Sigmoid colon (tissue), 7 donors: ENCODE measurements around the gene HK1. TPM values are rescaled to one million over a fixed set of nuclear protein-coding genes. Genes with fewer than 3 reads are reported as not detected.
"Not testable (repeated sequence)": the region's sequence is repeated elsewhere in the genome, so short reads cannot be mapped to it uniquely, and the experiment has no call there.

ENCODE experiments used
- DNase-seq: peaks from one replicate; pipeline ENCODE4 v3.0.0-alpha.2; 2019
- H3K27ac ChIP-seq, 4 donors: fragments of 200-600 bp; sonication (generic); one replicate each; pipeline ENCODE4 v1.5.1; 2016 to 2019; ENCODE audit warnings: mild to moderate bottlenecking in 1 of 4
- H3K27me3 ChIP-seq, 3 donors: fragments of 200-600 bp; sonication (generic); one replicate each; pipeline ENCODE4 v1.5.1; 2019; ENCODE audit warnings: mild to moderate bottlenecking in 1 of 3
- H3K36me3 ChIP-seq, 4 donors: fragments of 200-600 bp; sonication (generic); one replicate each; pipeline ENCODE4 v1.5.1; 2016 to 2019
- H3K4me1 ChIP-seq, 4 donors: fragments of 200-600 bp; sonication (generic); one replicate each; pipeline ENCODE4 v1.5.1; 2017 to 2019
- H3K4me3 ChIP-seq, 4 donors: fragments of 200-600 bp; sonication (generic); one replicate each; pipeline ENCODE4 v1.5.1; 2017 to 2019; ENCODE audit warnings: mild to moderate bottlenecking in 2 of 4, moderate library complexity in 1 of 4
- H3K9me3 ChIP-seq, 4 donors: fragments of 200-600 bp in 3 of 4; sonication (generic) in 3 of 4; one replicate each; pipeline versions ENCODE4 v1.5.1 to v1.6.1; 2013 to 2019
- CTCF ChIP-seq, 4 experiments: fragments of 450-650 bp in 3 of 4; fragments of 200-600 bp in 1 of 4; IDR thresholded peaks; one replicate each; pipeline ENCODE4 v1.5.1; 2016 to 2019; ENCODE audit warnings: antibody characterized with exemption in 4 of 4, mild to moderate bottlenecking in 3 of 4, moderate library complexity in 2 of 4
- EP300 ChIP-seq, 4 donors: sonication (generic); formaldehyde crosslinking; IDR thresholded peaks; one replicate each; pipeline ENCODE4 v1.6.1; 2017; ENCODE audit warnings: antibody characterized with exemption in 4 of 4
- POLR2A ChIP-seq, 2 donors: fragments of 450-650 bp; IDR thresholded peaks; one replicate each; pipeline ENCODE4 v1.6.1; 2016; ENCODE audit warnings: antibody characterized with exemption in 2 of 2, mild to moderate bottlenecking in 2 of 2, moderate library complexity in 2 of 2
- POLR2AphosphoS5 ChIP-seq, 4 donors: sonication (generic); formaldehyde crosslinking; IDR thresholded peaks; one replicate each; pipeline ENCODE4 v1.6.1; 2017; ENCODE audit warnings: antibody characterized with exemption in 4 of 4
- WGBS, 2 donors: extraction: QIAGEN DNeasy Blood & Tissue Kit; methylation state at CpG; one replicate each; pipeline ENCODE4 v1.1.7; 2013; 5-methylcytosine and 5-hydroxymethylcytosine counted together
- intact Hi-C: fragments of 100-400 bp; cut with DNase I; formaldehyde crosslinking; loops from one replicate; pipeline ENCODE4 v1.15.1; 2023
- polyA plus RNA-seq, 3 donors: library from polyadenylated mRNA; stranded (reverse); fragments of 200-250 nt; gene quantifications; one replicate each; pipeline ENCODE4 v1.2.3, GENCODE V29; 2013
- total RNA-seq, 4 donors: library from RNA; depleted of rRNA; stranded (reverse); fragments of >200 nt; gene quantifications; one replicate each; pipeline ENCODE4 v1.1.0, GENCODE V29; 2016
- donor health status: healthy with polysubstance abuse.
- donor health status: Bipolar disorder and iron deficiency.
- donor health status: healthy.

Gene HK1
- total and polyA plus RNA-seq, 7 donors, result 23.4 to 74.9 (median 65.8) TPM

GRCh38 chr10:69443354-69443753, 165.1 kb downstream of the HK1 start:
- Histone ChIP-seq H3K9me3 (no peaks in the 10 kb centered on the region), H3K27me3 (no peaks in the 10 kb centered on the region), H3K27ac (no peak overlapping the region), H3K4me1 (peaks cover 0 to 31% (median 28%) of the 10 kb centered on the region in 4 donors), H3K4me3 (no peak overlapping the region), H3K36me3 (no peaks in the 10 kb centered on the region)
- no peak for TF ChIP-seq POLR2AphosphoS5 (IDR thresholded peaks at IDR 0.05)
- no peak for TF ChIP-seq POLR2A (IDR thresholded peaks at IDR 0.05)
- TF ChIP-seq CTCF (IDR thresholded peaks at IDR 0.05), result no peak
- no peak for TF ChIP-seq EP300 (IDR thresholded peaks at IDR 0.05)
- WGBS, 2 donors, result 88 to 97% methylated on average over 1 of the region's 1 CpG
- intact Hi-C loops, result no loop called here
- DNase-seq, result no peak

- WGBS, 2 donors, result 89 to 94% methylated on average over 4 of the region's 4 CpGs
- no peak for TF ChIP-seq CTCF (IDR thresholded peaks at IDR 0.05)
- no peak for TF ChIP-seq POLR2A (IDR thresholded peaks at IDR 0.05)
- no peak for TF ChIP-seq EP300 (IDR thresholded peaks at IDR 0.05)
- TF ChIP-seq POLR2AphosphoS5 (IDR thresholded peaks at IDR 0.05), result no peak
- Histone ChIP-seq H3K27ac (no peak overlapping the region), H3K36me3 (no peaks in the 10 kb centered on the region), H3K27me3 (no peaks in the 10 kb centered on the region), H3K9me3 (no peaks in the 10 kb centered on the region), H3K4me1 (peaks cover 0 to 20% (median 20%) of the 10 kb centered on the region in 4 donors), H3K4me3 (no peak overlapping the region)
- intact Hi-C loops, result loop anchor here (5.0 kb wide), 1 partner anchor 57 kb away; no protein-coding TSS in a partner anchor
- peak; percentile 29 for DNase-seq
Observed at GRCh38 chr10:69445041-69445440, 166.7 kb downstream of the HK1 start.

- H3K9me3 ChIP-seq, result no peaks in the 10 kb centered on the region
- H3K27ac ChIP-seq, result peak overlapping the region; percentile 43 to 93 (median 50)
- DNase-seq, result peak; percentile 22
- intact Hi-C loops, result loop anchor here (5.0 kb wide), 1 partner anchor 56 kb away; no protein-coding TSS in a partner anchor
- H3K27me3 ChIP-seq, result no peaks in the 10 kb centered on the region
- peaks cover 0 to 30% (median 29%) of the 10 kb centered on the region in 4 donors for H3K4me1 ChIP-seq
- H3K36me3 ChIP-seq, result no peaks in the 10 kb centered on the region
- TF ChIP-seq POLR2AphosphoS5 (IDR thresholded peaks at IDR 0.05) (no peak), CTCF (IDR thresholded peaks at IDR 0.05) (no peak), EP300 (IDR thresholded peaks at IDR 0.05) (no peak), POLR2A (IDR thresholded peaks at IDR 0.05) (no peak)
- no peak overlapping the region for H3K4me3 ChIP-seq
Observed at GRCh38 chr10:69446229-69446628, 167.9 kb downstream of the HK1 start.

- WGBS, 2 donors, result 29 to 43% methylated on average over 3 of the region's 3 CpGs
- H3K4me3 ChIP-seq, result no peak overlapping the region
- no peaks in the 10 kb centered on the region for H3K9me3 ChIP-seq
- no peaks in the 10 kb centered on the region for H3K27me3 ChIP-seq
- no peaks in the 10 kb centered on the region for H3K36me3 ChIP-seq
- intact Hi-C loops, result loop anchor here (5.0 kb wide), 1 partner anchor 56 kb away; no protein-coding TSS in a partner anchor
- H3K4me1 ChIP-seq, result peaks cover 0 to 35% (median 30%) of the 10 kb centered on the region in 4 donors
- TF ChIP-seq POLR2AphosphoS5 (IDR thresholded peaks at IDR 0.05), result no peak
- TF ChIP-seq EP300 (IDR thresholded peaks at IDR 0.05), result no peak
- no peak for TF ChIP-seq CTCF (IDR thresholded peaks at IDR 0.05)
- no peak for TF ChIP-seq POLR2A (IDR thresholded peaks at IDR 0.05)
- peak; percentile 42 for DNase-seq
- peak overlapping the region; percentile 43 to 93 (median 50) for H3K27ac ChIP-seq
Observed at GRCh38 chr10:69446650-69447151, 168.4 kb downstream of the HK1 start.

GRCh38 chr10:69449841-69450240, 171.5 kb downstream of the HK1 start:
- no peak overlapping the region for H3K4me3 ChIP-seq
- no peaks in the 10 kb centered on the region for H3K27me3 ChIP-seq
- H3K9me3 ChIP-seq, result no peaks in the 10 kb centered on the region
- no peaks in the 10 kb centered on the region for H3K36me3 ChIP-seq
- peaks cover 0 to 65% (median 62%) of the 10 kb centered on the region in 4 donors for H3K4me1 ChIP-seq
- 4 to 10% methylated on average over 1 of the region's 1 CpG for WGBS, 2 donors
- intact Hi-C loops, result loop anchor here (5.0 kb wide), 2 partner anchors 42 to 52 kb away; no protein-coding TSS in a partner anchor
- peak in 3 of 4 experiments; percentile 58 to 79 (median 66) for TF ChIP-seq CTCF (IDR thresholded peaks at IDR 0.05)
- TF ChIP-seq POLR2A (IDR thresholded peaks at IDR 0.05), result no peak
- peak overlapping the region; percentile 85 to 93 (median 92) for H3K27ac ChIP-seq
- peak; percentile 82 for DNase-seq

- 69 to 86% methylated on average over 16 of the region's 16 CpGs for WGBS, 2 donors
- intact Hi-C loops, result loop anchor here (5.0 kb wide), 1 partner anchor 42 kb away; no protein-coding TSS in a partner anchor
Observed at GRCh38 chr10:69450395-69450794, 172.1 kb downstream of the HK1 start.

More at GRCh38 chr10:69450395-69450794, 172.1 kb downstream of the HK1 start:
- not testable (repeated sequence) for H3K36me3 ChIP-seq, H3K9me3 ChIP-seq, H3K27me3 ChIP-seq, H3K4me3 ChIP-seq
- peaks cover 0 to 69% (median 65%) of the 10 kb centered on the region in 4 donors for H3K4me1 ChIP-seq
- peak; percentile 62 for DNase-seq
- peak overlapping the region; percentile 85 to 93 (median 92) for H3K27ac ChIP-seq
